DOHH2 (cell line): ENCODE data around the gene NCAPG2.

Source experiments
- H3F3A ChIP-seq: fragments of 200-600 bp; sonication (generic), shearing (Covaris generic); 2 replicates; pipeline ENCODE4 v1.6.0; 2016; ENCODE audit warnings: antibody characterized with exemption, mild to moderate bottlenecking; ENCODE audit not compliant: control insufficient read depth, insufficient read depth
- H3K27ac ChIP-seq: fragments of 200-600 bp; sonication (generic); 2 replicates; pipeline ENCODE4 v1.5.1; 2014; ENCODE audit warnings: low read depth, mild to moderate bottlenecking, low read length, moderate library complexity
- H3K27me3 ChIP-seq: fragments of 200-600 bp; sonication (generic); 2 replicates; pipeline ENCODE4 v1.6.1; 2014; ENCODE audit warnings: mild to moderate bottlenecking, low read length, mixed read lengths; ENCODE audit not compliant: control insufficient read depth
- H3K36me3 ChIP-seq: fragments of 200-600 bp; sonication (generic); 2 replicates; pipeline ENCODE4 v1.6.1; 2014; ENCODE audit warnings: mild to moderate bottlenecking, low read length, moderate library complexity, mixed read lengths; ENCODE audit not compliant: control insufficient read depth
- H3K4me1 ChIP-seq: fragments of 200-600 bp; sonication (generic); 2 replicates; pipeline ENCODE4 v1.6.1; 2014; ENCODE audit warnings: mild to moderate bottlenecking, low read length, mixed read lengths; ENCODE audit not compliant: control insufficient read depth
- H3K4me2 ChIP-seq: fragments of 200-600 bp; sonication (generic); 2 replicates; pipeline ENCODE4 v1.6.0; 2014; ENCODE audit warnings: mild to moderate bottlenecking, low read length, moderate library complexity
- H3K4me3 ChIP-seq: fragments of 200-600 bp; sonication (generic); 2 replicates; pipeline ENCODE4 v1.5.1; 2014; ENCODE audit warnings: mild to moderate bottlenecking, low read length, mixed read lengths
- H3K79me2 ChIP-seq: fragments of 200-600 bp; sonication (generic); 2 replicates; pipeline ENCODE4 v1.6.1; 2014; ENCODE audit warnings: mild to moderate bottlenecking, low read length, mixed read lengths; ENCODE audit not compliant: control insufficient read depth
- H3K9me2 ChIP-seq: fragments of 200-600 bp; sonication (generic); replicated peaks from 2 replicates; pipeline ENCODE4 v1.6.1; 2014; ENCODE audit warnings: mild to moderate bottlenecking, low read length, mixed read lengths; ENCODE audit not compliant: control insufficient read depth
- H3K9me3 ChIP-seq: fragments of 200-600 bp; sonication (generic); 2 replicates; pipeline ENCODE4 v1.6.1; 2014; ENCODE audit warnings: antibody characterized with exemption, low read length, mixed read lengths; ENCODE audit not compliant: control insufficient read depth, insufficient read depth
- H4K20me1 ChIP-seq: fragments of 200-600 bp; sonication (generic); 2 replicates; pipeline ENCODE4 v1.6.0; 2014; ENCODE audit warnings: low read depth, mild to moderate bottlenecking, antibody characterized with exemption, low read length, moderate library complexity; ENCODE audit not compliant: control insufficient read depth, insufficient read depth
- EZH2phosphoT487 ChIP-seq: fragments of 200-600 bp; sonication (generic); IDR thresholded peaks from 2 replicates; pipeline ENCODE4 v1.6.1; 2017; ENCODE audit warnings: borderline replicate concordance, mild to moderate bottlenecking, antibody characterized with exemption, low read length, moderate library complexity, mixed read lengths
- TF ChIP-seq, protein P1 (sequence below): fragments of 200-600 bp; sonication (generic); IDR thresholded peaks from one replicate; pipeline ENCODE4 v1.5.1; 2014; ENCODE audit warnings: antibody characterized with exemption, mild to moderate bottlenecking, low read depth, low read length; ENCODE audit not compliant: poor library complexity, severe bottlenecking

The NCAPG2 gene

DNA sequence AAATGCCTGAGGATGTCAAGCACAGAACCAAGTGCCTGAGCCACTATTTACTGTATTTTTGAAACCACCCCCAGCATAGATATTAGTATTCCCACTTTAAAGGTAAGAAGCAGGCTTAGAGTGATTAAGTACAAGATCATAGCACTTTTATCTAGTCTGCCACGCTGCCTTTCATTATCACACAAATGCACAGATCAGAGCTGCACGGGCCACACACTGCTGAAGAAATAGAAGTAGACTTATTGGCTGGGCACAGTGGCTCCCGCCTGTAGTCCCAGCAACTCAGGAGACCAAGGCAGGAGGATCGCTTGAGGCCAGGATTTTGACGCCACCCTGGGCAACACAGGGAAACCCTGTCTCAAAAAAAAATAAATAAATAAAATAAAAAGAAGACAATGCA lies 38.2 kb downstream of the NCAPG2 start:
- H4K20me1 ChIP-seq, result 0 out of 2 replicates have a peak, but pooled peaks cover 8% of the 10 kb centered on the region
- peaks cover 3% of the 10 kb centered on the region for H3K79me2 ChIP-seq
- H3K9me3 ChIP-seq, result no peaks in the 10 kb centered on the region
- no peak overlapping the region for H3K4me2 ChIP-seq
- H3K27ac ChIP-seq, result no peak overlapping the region
- peaks cover 27% of the 10 kb centered on the region for H3K4me1 ChIP-seq
- H3K27me3 ChIP-seq, result no peaks in the 10 kb centered on the region
- no peak overlapping the region for H3K4me3 ChIP-seq
- no peaks in the 10 kb centered on the region for H3K9me2 ChIP-seq
- H3F3A ChIP-seq, result peaks cover 3% of the 10 kb centered on the region; the same call in 1 of the 2 replicates
- peaks cover 70% of the 10 kb centered on the region for H3K36me3 ChIP-seq
- no peak for TF ChIP-seq EZH2phosphoT487
- TF ChIP-seq, protein P1, sequence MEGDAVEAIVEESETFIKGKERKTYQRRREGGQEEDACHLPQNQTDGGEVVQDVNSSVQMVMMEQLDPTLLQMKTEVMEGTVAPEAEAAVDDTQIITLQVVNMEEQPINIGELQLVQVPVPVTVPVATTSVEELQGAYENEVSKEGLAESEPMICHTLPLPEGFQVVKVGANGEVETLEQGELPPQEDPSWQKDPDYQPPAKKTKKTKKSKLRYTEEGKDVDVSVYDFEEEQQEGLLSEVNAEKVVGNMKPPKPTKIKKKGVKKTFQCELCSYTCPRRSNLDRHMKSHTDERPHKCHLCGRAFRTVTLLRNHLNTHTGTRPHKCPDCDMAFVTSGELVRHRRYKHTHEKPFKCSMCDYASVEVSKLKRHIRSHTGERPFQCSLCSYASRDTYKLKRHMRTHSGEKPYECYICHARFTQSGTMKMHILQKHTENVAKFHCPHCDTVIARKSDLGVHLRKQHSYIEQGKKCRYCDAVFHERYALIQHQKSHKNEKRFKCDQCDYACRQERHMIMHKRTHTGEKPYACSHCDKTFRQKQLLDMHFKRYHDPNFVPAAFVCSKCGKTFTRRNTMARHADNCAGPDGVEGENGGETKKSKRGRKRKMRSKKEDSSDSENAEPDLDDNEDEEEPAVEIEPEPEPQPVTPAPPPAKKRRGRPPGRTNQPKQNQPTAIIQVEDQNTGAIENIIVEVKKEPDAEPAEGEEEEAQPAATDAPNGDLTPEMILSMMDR, result no peak

DNA sequence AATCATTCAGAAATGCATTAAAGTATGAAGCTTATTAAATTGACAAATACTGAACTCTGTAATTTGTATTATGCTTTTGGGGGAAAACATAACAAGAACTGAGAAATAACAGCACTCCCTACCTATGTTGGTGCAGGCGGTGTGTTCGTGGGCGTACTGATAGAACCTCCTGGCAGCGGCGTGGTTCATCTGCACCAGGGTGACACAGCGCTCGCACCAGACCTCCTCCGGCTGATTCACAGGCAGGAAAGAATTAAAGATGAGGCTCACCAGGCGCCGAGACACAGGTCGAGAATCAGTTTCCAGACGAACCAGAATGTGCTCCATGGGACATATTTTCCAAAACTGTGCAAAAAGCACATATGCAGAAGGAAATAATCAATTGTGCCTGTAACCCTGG lies 40.2 kb downstream of the NCAPG2 start:
- H3K36me3 ChIP-seq, result peaks cover 73% of the 10 kb centered on the region
- no peak overlapping the region for H3K27ac ChIP-seq
- H3K4me2 ChIP-seq, result no peak overlapping the region
- no peaks in the 10 kb centered on the region for H3K9me3 ChIP-seq
- H3K9me2 ChIP-seq, result no peaks in the 10 kb centered on the region
- H3K4me1 ChIP-seq, result peaks cover 38% of the 10 kb centered on the region
- no peaks in the 10 kb centered on the region for H3K27me3 ChIP-seq
- peaks cover 7% of the 10 kb centered on the region; the same call in 1 of the 2 replicates for H3F3A ChIP-seq
- H3K4me3 ChIP-seq, result no peak overlapping the region
- 0 out of 2 replicates have a peak, but pooled peaks cover 8% of the 10 kb centered on the region for H4K20me1 ChIP-seq
- TF ChIP-seq, protein P1, result no peak
- TF ChIP-seq EZH2phosphoT487, result no peak
- peaks cover 9% of the 10 kb centered on the region for H3K79me2 ChIP-seq

- H3K4me1 ChIP-seq, result peaks cover 38% of the 10 kb centered on the region
- no peak for TF ChIP-seq EZH2phosphoT487
- TF ChIP-seq, protein P1, result no peak
- H3K79me2 ChIP-seq, result peaks cover 9% of the 10 kb centered on the region
- peaks cover 72% of the 10 kb centered on the region for H3K36me3 ChIP-seq
- H3K27me3 ChIP-seq, result no peaks in the 10 kb centered on the region
- H3K9me2 ChIP-seq, result no peaks in the 10 kb centered on the region
- H3F3A ChIP-seq, result peaks cover 7% of the 10 kb centered on the region; the same call in 1 of the 2 replicates
- H3K27ac ChIP-seq, result no peak overlapping the region
- H4K20me1 ChIP-seq, result 0 out of 2 replicates have a peak, but pooled peaks cover 8% of the 10 kb centered on the region
- no peak overlapping the region for H3K4me2 ChIP-seq
- no peaks in the 10 kb centered on the region for H3K9me3 ChIP-seq
- no peak overlapping the region for H3K4me3 ChIP-seq
Measured at GRCh38 chr7:158663428-158663741, 41.2 kb downstream of the NCAPG2 start.
